GM19023 (cell line): ENCODE results near the gene SRF.

Experiments
- ATAC-seq: cut with Tn5 transposase; IDR thresholded peaks from one replicate; pipeline ENCODE4 v1.9.1; 2021; ENCODE audit warnings: mild to moderate bottlenecking, moderate library complexity; ENCODE audit not compliant: unreplicated experiment

The SRF gene

DNA sequence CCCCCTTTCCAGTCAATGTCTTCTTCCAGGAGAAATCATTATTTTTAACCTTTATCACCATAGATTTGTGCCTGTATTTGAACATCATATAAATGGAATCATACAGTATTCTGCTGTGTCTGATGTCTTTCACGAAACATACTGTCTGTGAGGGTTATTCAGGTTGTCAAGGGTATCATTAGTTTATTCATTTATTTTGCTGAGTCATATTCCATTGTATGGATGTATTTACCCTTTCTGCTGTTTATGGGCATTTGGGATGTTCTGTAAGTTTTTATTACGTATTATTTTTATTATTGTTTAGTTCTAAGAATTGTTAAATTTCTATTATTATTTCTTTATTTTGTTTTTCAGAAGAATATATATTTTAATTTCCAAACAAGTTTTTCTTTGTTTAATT lies 36.2 kb downstream of the SRF start:
- no peak for ATAC-seq

- ATAC-seq, result no peak
Measured at GRCh38 chr6:43211955-43212354, 40.9 kb downstream of the SRF start.

DNA sequence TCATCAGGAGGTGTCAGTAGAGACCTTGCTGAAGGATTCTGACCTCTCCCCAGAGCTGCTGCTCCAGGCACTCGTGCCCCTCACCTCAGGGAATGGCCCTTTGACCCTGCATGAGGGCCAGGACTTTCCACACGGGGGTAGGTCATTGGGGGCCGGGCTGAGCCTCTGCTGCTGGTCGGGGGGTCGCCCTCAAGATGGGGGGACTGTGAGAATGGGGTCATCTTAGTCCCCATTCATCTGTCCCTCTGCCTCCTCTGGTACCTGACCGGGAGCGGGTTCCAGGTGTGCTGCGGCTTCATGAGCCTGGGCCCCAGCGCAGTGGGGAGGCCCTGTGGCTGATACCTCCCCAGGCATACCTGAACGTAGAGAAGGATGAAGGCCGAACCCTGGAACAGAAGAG lies 42.4 kb downstream of the SRF start:
- ATAC-seq, result no peak

- ATAC-seq, result no peak
Measured at GRCh38 chr6:43215066-43215465, 44.0 kb downstream of the SRF start.

- ATAC-seq, result no peak
Measured at GRCh38 chr6:43216200-43216599, 45.1 kb downstream of the SRF start.

- ATAC-seq, result no peak
Measured at GRCh38 chr6:43217351-43217750, 46.3 kb downstream of the SRF start.

GRCh38 chr6:43219119-43219518 lies 48.0 kb downstream of the SRF start:
- no peak for ATAC-seq

DNA sequence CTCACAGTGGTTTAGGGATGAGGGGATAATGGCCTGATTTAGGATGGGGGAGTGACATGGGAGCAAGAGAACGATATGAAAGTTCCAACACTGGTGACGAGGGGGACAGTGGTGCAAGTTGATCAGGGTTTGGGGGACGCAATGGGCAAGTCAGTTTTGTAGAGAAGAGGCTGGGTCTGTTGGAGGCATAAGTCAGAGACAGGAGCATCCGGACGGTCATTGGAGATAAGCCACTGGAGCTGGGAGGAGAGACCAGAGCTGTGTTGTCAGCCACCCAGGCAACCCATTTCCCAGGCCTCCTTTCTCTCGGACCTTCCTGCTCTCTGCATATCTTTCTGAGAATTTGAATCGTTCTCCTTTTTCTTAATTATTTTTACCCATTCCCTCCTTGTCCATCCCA lies 48.7 kb downstream of the SRF start:
- no peak for ATAC-seq

GRCh38 chr6:43220439-43220951 lies 49.4 kb downstream of the SRF start:
- no peak for ATAC-seq

DNA sequence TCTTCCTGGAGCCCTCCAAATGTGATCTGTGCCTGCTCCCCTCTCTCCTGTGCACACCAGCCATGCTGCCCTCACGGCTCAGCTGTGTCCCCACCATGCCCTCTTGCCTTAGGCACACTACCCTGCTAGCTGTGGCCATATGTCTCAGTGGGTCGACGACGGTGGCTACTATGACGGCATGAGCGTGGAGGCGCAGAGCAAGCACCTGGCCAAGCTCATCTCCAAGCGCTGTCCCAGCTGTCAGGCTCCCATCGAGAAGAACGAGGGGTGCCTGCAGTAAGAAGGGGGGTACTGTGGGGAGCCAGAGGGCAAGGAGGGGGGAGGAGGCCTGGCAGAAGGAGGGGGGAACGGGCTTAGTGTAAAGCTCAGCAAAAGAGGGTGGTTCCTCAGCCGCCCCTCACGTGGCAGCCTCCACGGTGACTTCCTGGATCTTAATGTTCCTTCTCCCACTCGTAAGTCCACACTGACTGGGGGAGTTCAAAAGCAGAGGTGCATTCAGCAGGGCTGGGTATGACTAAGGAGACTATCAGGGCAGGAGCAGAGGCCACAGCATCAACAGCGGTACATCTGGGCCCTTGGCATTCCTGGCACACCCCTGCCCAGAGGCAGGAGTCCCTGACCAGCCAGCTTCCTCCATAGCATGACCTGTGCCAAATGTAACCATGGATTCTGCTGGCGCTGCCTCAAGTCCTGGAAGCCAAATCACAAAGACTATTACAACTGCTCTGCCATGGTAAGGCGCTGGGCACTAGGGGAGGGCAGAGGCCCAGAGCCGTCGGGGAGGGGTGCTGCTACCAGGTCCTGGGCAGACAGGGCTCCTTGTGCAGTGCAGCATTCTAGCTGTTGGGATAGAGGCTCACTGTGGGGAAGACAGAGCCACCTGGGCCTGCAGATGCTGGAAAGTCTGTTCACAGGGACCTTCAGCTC lies 50.2 kb downstream of the SRF start:
- no peak for ATAC-seq

GRCh38 chr6:43222418-43223059 lies 51.5 kb downstream of the SRF start:
- no peak for ATAC-seq

GRCh38 chr6:43223175-43223574 lies 52.1 kb downstream of the SRF start:
- no peak for ATAC-seq

DNA sequence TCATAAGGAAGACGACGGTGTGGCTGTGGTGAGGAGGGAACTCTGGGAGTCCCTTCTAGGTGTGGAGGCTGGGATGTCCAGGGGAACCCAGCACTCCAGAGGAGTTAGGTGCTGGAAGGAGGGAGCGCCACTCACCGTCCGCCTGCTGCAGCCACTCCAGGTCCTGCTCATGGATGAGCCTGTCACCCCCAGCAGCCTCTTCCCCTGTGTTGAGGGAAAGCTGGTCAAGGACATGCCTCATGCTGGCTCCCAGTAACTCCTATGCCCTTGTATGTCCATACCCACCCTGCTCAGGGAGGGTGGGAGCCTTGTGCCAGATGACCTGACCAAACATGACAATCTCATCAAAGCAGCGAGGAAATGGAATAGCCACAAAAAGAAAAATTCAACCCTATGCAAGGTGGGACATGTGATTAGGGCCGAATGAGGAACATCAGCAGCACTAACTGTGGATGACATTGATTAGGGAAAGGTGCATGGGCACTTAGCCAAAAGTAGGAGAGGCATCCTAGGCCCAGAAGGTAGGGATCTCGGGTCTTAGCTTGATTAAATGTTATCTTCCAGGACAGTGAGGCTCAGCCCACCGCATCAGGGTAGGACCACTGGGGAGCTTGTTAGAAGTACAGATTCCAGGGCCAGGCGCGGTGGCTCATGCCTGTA lies 55.3 kb downstream of the SRF start:
- no peak for ATAC-seq

DNA sequence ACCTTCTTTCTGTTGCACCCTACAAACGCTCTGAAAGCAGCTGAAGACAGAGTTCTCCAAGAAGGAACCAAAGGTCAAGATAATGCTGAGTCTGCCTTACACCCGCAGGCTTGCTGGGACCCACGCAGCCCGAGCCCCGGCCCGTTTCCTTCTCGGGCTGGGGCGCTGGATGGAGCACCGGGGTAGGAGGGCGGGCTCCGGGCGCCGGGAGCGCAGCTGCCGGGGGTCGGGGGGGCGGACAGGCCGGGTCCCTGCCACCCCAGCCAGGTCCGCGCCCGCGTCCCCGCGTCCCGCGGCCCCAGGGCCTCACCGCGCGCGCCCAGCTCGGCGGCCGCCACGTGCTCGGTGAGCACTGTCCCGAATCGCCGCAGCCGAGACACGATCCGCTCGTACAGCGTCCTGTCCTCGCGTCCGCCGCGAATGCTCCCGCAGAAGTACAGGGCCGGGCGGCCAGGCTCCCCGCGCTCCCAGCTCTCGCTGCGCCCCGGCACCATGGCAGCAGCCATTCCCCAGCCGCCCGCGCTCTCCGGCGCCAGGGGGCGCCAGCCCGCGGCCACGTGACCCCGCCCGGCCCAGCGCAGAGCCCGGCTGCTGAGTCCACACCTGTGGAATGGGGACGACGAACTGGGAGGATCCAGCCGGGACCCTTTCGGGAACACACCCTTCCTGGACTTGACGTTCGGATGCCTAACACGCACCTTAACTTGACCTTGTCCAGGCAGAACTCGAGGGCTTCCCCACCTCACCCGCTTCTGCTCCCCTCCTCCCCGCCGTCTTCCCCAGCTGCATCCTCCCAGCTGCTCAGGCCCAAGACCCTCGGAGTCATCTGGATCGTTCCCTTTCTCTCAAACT lies 58.1 kb downstream of the SRF start, which contains the start of gene DNPH1:
TSS of gene DNPH1 (minus strand) at position 531 of the 852 bp plus-strand sequence. CDS start at position 506, 25 bp downstream.
- peak; percentile 79 for ATAC-seq

DNA sequence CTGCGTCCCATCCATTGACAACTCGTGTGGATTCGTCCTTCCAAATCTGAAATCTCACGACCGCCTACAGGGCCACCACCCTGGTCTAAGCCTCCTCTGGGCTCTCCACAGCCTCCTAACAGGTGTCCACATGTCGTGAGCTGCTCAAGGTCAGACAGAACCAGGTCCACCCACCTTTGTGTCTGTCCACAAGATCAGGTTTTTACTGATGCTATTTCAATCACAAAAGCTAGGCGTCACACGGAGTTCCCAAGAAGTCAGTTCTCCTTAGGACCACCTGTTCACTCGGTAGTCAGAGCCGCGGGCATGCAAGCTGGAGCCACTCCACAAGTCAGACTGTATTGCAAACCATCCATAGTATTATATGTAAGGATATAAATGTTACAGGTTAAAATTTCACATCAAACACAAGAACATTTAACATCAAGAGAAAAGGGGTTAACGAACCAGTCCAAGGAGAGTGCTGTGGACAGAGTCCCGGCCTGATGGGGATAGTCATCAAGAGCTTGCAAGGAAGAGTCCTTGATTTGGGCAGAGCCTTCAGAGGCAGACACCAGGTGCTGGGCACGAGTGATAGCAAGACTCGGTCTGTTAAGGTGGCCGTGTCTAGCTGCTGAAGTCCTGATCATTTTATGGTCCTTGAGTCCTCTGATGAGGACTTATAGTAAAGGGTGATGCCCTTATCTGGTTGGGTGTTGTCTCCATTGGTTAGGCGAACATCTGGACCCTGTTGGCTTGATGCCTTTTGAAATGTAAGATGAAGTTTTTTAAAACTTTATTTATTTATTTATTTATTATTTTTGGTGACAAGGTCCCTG lies 58.9 kb downstream of the SRF start:
- ATAC-seq, result no peak

DNA sequence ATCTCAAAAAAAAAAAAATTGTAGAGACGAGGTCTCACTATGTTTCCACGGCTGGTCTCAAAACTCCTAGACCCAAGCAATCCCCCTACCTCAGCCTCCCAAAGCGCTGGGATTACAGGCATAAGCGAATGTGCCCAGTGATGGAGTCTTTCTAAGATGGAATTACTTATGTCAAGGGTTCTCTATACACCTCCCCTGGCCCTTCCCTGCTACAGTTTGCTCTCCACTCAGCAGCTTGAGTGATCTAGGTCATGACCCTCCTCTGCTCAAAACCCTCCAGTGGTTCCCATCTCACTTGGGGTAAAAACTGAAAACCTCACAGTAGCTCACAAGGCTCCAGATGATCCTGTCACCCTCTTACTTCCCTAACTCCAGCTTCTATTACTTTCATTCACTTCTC lies 60.0 kb downstream of the SRF start:
- no peak for ATAC-seq
